Dermis microvascular lymphatic vessel endothelial cell (primary cell): ENCODE data around the gene TNFAIP8L1. TPM values are rescaled to one million over a fixed set of nuclear protein-coding genes. Genes with fewer than 3 reads are reported as not detected.

ENCODE experiments used
- DNase-seq, 2 donors: peaks; one replicate each; pipeline versions ENCODE4 v3.0.0 to v3.0.0-alpha.2; 2010; ENCODE audit warnings: low read depth in 2 of 2
- total RNA-seq: library from RNA; depleted of rRNA; stranded (reverse); fragments of >200 nt; gene quantifications from 2 replicates; pipeline ENCODE4 v1.2.1, GENCODE V29; 2014

Gene TNFAIP8L1
- total RNA-seq, 1 donor from 2014 or later = 68.8 TPM

- DNase-seq = peak; percentile 85 to 97
These were observed 8.6 kb downstream of the TNFAIP8L1 start for GRCh38 chr19:4647676-4648644.

GRCh38 chr19:4649392-4650047 lies 10.2 kb downstream of the TNFAIP8L1 start:
- DNase-seq = no peak

GRCh38 chr19:4650159-4650558 lies 10.8 kb downstream of the TNFAIP8L1 start:
- DNase-seq = no peak

GRCh38 chr19:4652075-4652474 lies 12.8 kb downstream of the TNFAIP8L1 start:
- DNase-seq = no peak

- no peak for DNase-seq
These were observed 14.6 kb downstream of the TNFAIP8L1 start for GRCh38 chr19:4653793-4654436.

GRCh38 chr19:4654437-4655361 lies 15.4 kb downstream of the TNFAIP8L1 start:
- DNase-seq = no peak

- no peak for DNase-seq
These were observed 16.8 kb downstream of the TNFAIP8L1 start for GRCh38 chr19:4656102-4656501.

- no peak for DNase-seq
These were observed 17.9 kb downstream of the TNFAIP8L1 start for GRCh38 chr19:4657262-4657661.

GRCh38 chr19:4657835-4658234 lies 18.5 kb downstream of the TNFAIP8L1 start:
- DNase-seq = no peak

GRCh38 chr19:4660181-4660791 lies 21.0 kb downstream of the TNFAIP8L1 start:
- DNase-seq = peak; percentile 32 to 58

GRCh38 chr19:4660993-4661392 lies 21.7 kb downstream of the TNFAIP8L1 start:
- no peak for DNase-seq

- no peak for DNase-seq
These were observed 22.8 kb downstream of the TNFAIP8L1 start for GRCh38 chr19:4662020-4662695.

- DNase-seq = no peak
These were observed 23.5 kb downstream of the TNFAIP8L1 start for GRCh38 chr19:4662812-4663211.

GRCh38 chr19:4664642-4665041 lies 25.3 kb downstream of the TNFAIP8L1 start:
- no peak for DNase-seq

GRCh38 chr19:4669723-4670480 lies 30.6 kb downstream of the TNFAIP8L1 start, which contains the start of gene MYDGF:
Gene MYDGF (minus strand): TSS chr19:4670342. CDS start chr19:4670334, 8 bp downstream.
- peak; percentile 80 to 94 for DNase-seq

GRCh38 chr19:4671185-4671851 lies 32.0 kb downstream of the TNFAIP8L1 start:
- DNase-seq = no peak

- no peak for DNase-seq
These were observed 33.9 kb downstream of the TNFAIP8L1 start for GRCh38 chr19:4673216-4673615.

- DNase-seq = no peak
These were observed 34.4 kb downstream of the TNFAIP8L1 start for GRCh38 chr19:4673726-4674125.

GRCh38 chr19:4675346-4675745 lies 36.0 kb downstream of the TNFAIP8L1 start:
- DNase-seq = no peak
